NCI-H748 (cell line): Measurements from ENCODE around the gene AICDA.
"Not testable (repeated sequence)": the region's sequence is repeated elsewhere in the genome, so short reads cannot be mapped to it uniquely, and the experiment has no call there.

Experiments
- DNase-seq: peaks from one replicate; lab custom pipeline; 2025; ENCODE audit not compliant: unreplicated experiment; lab: John Stamatoyannopoulos, UW

Gene AICDA

GRCh38 chr12:8612629-8613028 lies at the start of gene AICDA:
Gene AICDA (minus strand): TSS chr12:8612859. CDS start chr12:8612767, 92 bp downstream.
- DNase-seq, result no peak

- DNase-seq, result no peak
Observed at GRCh38 chr12:8661751-8662150, 49.1 kb upstream of the AICDA start.

GRCh38 chr12:8661016-8661415 lies 48.4 kb upstream of the AICDA start:
- no peak for DNase-seq

- DNase-seq, result no peak
Observed at GRCh38 chr12:8658346-8658745, 45.7 kb upstream of the AICDA start.

GRCh38 chr12:8655421-8655820 lies 42.8 kb upstream of the AICDA start:
- no peak for DNase-seq

- DNase-seq, result no peak
Observed at GRCh38 chr12:8648576-8649205, 36.0 kb upstream of the AICDA start.

- no peak for DNase-seq
Observed at GRCh38 chr12:8647968-8648367, 35.3 kb upstream of the AICDA start.

- DNase-seq, result no peak
Observed at GRCh38 chr12:8644345-8645248, 31.9 kb upstream of the AICDA start.

- no peak for DNase-seq
Observed at GRCh38 chr12:8642775-8643174, 30.1 kb upstream of the AICDA start.

- DNase-seq, result no peak
Observed at GRCh38 chr12:8639936-8640335, 27.3 kb upstream of the AICDA start.

- no peak for DNase-seq
Observed at GRCh38 chr12:8638951-8639350, 26.3 kb upstream of the AICDA start.

- no peak for DNase-seq
Observed at GRCh38 chr12:8637666-8638065, 25.0 kb upstream of the AICDA start.

- no peak for DNase-seq
Observed at GRCh38 chr12:8637244-8637643, 24.6 kb upstream of the AICDA start.

- no peak for DNase-seq
Observed at GRCh38 chr12:8636581-8636980, 23.9 kb upstream of the AICDA start.

- not testable (repeated sequence) for DNase-seq
Observed at GRCh38 chr12:8636007-8636346, 23.3 kb upstream of the AICDA start.

- DNase-seq, result not testable (repeated sequence)
Observed at GRCh38 chr12:8635342-8636006, 22.8 kb upstream of the AICDA start.

GRCh38 chr12:8630131-8630530 lies 17.5 kb upstream of the AICDA start:
- DNase-seq, result no peak

GRCh38 chr12:8629486-8630033 lies 16.9 kb upstream of the AICDA start:
- no peak for DNase-seq

- DNase-seq, result no peak
Observed at GRCh38 chr12:8628731-8629130, 16.1 kb upstream of the AICDA start.

- not testable (repeated sequence) for DNase-seq
Observed at GRCh38 chr12:8624750-8625149, 12.1 kb upstream of the AICDA start.

- no peak for DNase-seq
Observed at GRCh38 chr12:8622646-8623045, 10.0 kb upstream of the AICDA start.

- no peak for DNase-seq
Observed at GRCh38 chr12:8615206-8615605, 2.5 kb upstream of the AICDA start.
